NB4 (cell line): ENCODE measurements around the gene GPC5.

Experiments used
- DNase-seq: peaks from one replicate; pipeline ENCODE4 v3.0.0; 2010; ENCODE audit warnings: low read depth
- H3K4me3 ChIP-seq: one replicate; pipeline ENCODE4 v1.5.1; 2011; ENCODE audit warnings: mild to moderate bottlenecking, low read depth, low read length, moderate library complexity
- CTCF ChIP-seq: IDR thresholded peaks from one replicate; pipeline ENCODE4 v1.5.1; 2012; ENCODE audit warnings: low read depth, low read length
- MAX ChIP-seq: IDR thresholded peaks from 2 replicates; pipeline ENCODE4 v1.6.1; 2011; ENCODE audit warnings: low read depth, low read length
- MYC ChIP-seq: IDR thresholded peaks from 2 replicates; pipeline ENCODE4 v1.6.1; 2011; ENCODE audit warnings: low read depth, low read length
- POLR2A ChIP-seq: IDR thresholded peaks from 2 replicates; pipeline ENCODE4 v1.6.1; 2011; ENCODE audit warnings: mild to moderate bottlenecking; ENCODE audit not compliant: insufficient read length; ENCODE audit errors: extremely low read depth

The GPC5 gene

GRCh38 chr13:92097337-92097903 lies 699.0 kb downstream of the GPC5 start:
- TF ChIP-seq POLR2A (no peak), MYC (peak; percentile 12; the same call in 1 of the 2 replicates), CTCF (no peak), MAX (no peak)
- H3K4me3 ChIP-seq, result no peak overlapping the region
- DNase-seq, result peak; percentile 71

DNA sequence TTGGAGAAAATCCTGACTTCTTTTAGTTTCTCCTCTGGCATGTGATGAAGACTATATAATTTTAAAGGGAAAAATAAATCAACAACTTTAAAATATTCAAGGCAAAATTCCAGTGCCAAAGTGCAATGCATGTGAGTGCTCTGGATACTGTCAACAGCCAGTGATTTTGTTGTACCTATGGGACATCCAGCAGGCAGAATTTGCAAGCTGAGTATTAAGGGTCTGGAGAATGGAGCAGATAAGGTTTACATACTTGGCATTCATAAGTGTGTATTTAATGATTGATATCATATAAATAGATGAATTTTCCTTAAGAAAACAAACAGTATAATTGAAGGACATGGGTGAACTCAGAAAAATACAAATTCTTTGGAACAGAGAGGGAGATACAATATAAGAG lies 703.4 kb downstream of the GPC5 start:
- no peak overlapping the region for H3K4me3 ChIP-seq
- TF ChIP-seq MYC (no peak), CTCF (no peak), POLR2A (no peak), MAX (no peak)
- no peak for DNase-seq

- TF ChIP-seq MYC, result no peak
- no peak for TF ChIP-seq CTCF
- TF ChIP-seq MAX, result no peak
- no peak for TF ChIP-seq POLR2A
- H3K4me3 ChIP-seq, result no peak overlapping the region
- no peak for DNase-seq
Observed at GRCh38 chr13:92103689-92104153, 705.3 kb downstream of the GPC5 start.

DNA sequence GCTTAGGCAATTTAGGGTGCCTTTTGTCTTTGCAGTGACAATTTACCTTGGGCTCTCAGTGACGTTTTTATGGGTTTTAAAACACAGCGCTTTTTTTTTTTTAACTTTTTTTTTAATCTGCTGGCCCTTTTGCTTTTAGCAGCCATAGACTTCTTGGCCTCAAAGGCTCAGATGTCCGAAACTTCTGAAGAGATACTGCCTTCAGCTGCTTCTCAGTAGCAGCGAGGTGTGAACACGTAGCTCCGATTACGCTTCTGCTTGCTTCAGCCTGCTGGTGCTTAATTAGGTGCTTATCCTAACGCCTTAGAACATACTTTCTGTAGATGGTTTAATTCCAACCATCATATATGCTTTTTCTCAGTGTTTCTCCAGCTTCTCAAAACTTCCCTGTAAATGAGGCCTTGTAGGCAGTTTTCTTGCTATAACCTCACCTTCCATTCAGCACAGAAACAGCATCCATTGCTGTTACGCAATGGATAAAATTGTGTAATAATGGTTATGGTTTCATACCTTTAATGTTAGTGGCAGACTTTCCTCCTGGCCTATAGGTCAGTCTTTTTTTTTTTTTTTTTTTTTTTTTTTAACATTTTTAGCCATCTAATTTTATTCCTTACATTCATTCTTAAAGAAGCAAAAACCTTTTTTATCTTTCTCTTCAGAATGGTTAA lies 723.9 kb downstream of the GPC5 start:
- peak; percentile 4 for DNase-seq
- TF ChIP-seq CTCF (no peak), MYC (no peak), MAX (no peak), POLR2A (no peak)
- no peak overlapping the region for H3K4me3 ChIP-seq

- H3K4me3 ChIP-seq, result no peak overlapping the region
- TF ChIP-seq POLR2A, result no peak
- TF ChIP-seq MAX, result no peak
- TF ChIP-seq MYC, result no peak
- TF ChIP-seq CTCF, result no peak
- DNase-seq, result no peak
Observed at GRCh38 chr13:92126399-92126798, 728.0 kb downstream of the GPC5 start.
